ENCODE results near the gene UTP11. TPM values are rescaled to one million over a fixed set of nuclear protein-coding genes. Genes with fewer than 3 reads are reported as not detected.

The UTP11 gene
- total RNA-seq, 1 donor from 2014 or later, result 16.5 TPM

DNA sequence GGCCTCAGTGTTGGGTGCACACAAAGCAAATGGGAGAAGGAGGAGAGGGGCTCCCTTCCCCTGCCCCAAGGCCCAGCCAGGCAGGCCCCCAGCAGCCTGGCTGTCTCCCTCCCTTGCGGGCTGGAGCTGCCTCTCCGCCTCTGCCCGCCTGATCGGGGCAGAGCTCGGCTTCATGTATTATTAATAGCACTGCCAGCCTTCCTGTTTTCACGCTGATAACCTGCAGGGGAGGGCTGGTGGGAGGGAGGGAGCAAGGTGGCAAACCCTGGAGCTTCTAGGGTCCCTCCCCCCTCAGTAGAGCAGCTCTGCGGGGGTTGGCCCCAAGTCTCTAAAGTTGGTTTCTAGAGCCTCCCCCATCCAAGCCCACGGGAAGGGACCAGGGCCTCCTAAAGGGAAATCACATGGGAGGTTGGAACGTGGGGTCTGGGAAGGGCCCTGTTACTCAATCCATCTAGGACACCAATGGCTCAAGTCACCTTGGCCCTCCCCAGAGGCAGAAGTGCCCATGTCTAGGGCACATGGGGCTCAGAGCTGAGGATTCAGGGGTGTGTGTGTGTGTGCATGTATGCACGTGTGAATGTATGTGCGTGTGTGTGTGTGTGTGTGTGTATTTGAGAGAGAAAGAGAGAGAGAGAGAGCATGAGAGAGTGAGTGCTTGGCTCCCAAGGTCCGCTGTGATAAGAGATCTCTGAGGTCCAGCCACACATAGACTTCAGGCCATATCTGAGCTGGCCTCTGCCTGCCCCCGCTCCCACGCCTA, 55.9 kb downstream of the UTP11 start:
- no peak overlapping the region for H3K4me3 ChIP-seq
- H3K36me3 ChIP-seq, result no peaks in the 10 kb centered on the region
- intact Hi-C loops (cut with DNase I), result no loop called here
- TF ChIP-seq, protein P1, sequence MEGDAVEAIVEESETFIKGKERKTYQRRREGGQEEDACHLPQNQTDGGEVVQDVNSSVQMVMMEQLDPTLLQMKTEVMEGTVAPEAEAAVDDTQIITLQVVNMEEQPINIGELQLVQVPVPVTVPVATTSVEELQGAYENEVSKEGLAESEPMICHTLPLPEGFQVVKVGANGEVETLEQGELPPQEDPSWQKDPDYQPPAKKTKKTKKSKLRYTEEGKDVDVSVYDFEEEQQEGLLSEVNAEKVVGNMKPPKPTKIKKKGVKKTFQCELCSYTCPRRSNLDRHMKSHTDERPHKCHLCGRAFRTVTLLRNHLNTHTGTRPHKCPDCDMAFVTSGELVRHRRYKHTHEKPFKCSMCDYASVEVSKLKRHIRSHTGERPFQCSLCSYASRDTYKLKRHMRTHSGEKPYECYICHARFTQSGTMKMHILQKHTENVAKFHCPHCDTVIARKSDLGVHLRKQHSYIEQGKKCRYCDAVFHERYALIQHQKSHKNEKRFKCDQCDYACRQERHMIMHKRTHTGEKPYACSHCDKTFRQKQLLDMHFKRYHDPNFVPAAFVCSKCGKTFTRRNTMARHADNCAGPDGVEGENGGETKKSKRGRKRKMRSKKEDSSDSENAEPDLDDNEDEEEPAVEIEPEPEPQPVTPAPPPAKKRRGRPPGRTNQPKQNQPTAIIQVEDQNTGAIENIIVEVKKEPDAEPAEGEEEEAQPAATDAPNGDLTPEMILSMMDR (IDR thresholded peaks at IDR 0.05), result no peak
- H3K27ac ChIP-seq, result no peak overlapping the region
- DNase-seq (ENCODE audit: low spot score in 2 of 2), result no peak
- no peaks in the 10 kb centered on the region for H3K27me3 ChIP-seq
- no peaks in the 10 kb centered on the region for H3K4me1 ChIP-seq
- H3K9me3 ChIP-seq, result no peaks in the 10 kb centered on the region

DNA sequence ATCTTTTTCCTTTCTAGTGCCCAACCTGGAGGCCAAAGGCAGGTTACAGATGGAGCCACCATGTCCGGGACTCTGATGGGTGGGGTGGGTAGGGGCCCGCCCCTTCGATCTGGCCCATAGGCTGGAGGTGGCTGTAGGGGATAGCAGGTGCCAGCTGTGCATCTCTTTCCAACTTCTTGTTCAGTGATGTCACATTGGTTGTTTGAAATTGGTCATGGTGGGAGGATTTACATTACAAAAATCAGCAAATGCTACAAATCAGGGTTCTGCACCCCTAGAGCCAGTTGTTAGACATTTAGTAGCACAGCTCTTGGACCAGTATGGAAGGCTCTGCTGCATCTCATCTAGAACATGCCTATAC, 56.4 kb downstream of the UTP11 start:
- TF ChIP-seq, protein P1 (IDR thresholded peaks at IDR 0.05), result no peak
- intact Hi-C loops (cut with DNase I), result no loop called here

GRCh38 chr1:38071312-38072256, 59.0 kb downstream of the UTP11 start:
- no peak for DNase-seq (ENCODE audit: low spot score in 2 of 2)
- Histone ChIP-seq H3K4me3 (no peak overlapping the region), H3K36me3 (no peaks in the 10 kb centered on the region), H3K9me3 (no peaks in the 10 kb centered on the region), H3K4me1 (no peaks in the 10 kb centered on the region), H3K27me3 (no peaks in the 10 kb centered on the region), H3K27ac (no peak overlapping the region)
- TF ChIP-seq, protein P1 (IDR thresholded peaks at IDR 0.05), result no peak
- intact Hi-C loops (cut with DNase I), result no loop called here

More for the DNA sequence above, 56.4 kb downstream of the UTP11 start:
- H3K27me3 ChIP-seq, result no peaks in the 10 kb centered on the region
- no peak overlapping the region for H3K27ac ChIP-seq
- H3K36me3 ChIP-seq, result no peaks in the 10 kb centered on the region
- no peaks in the 10 kb centered on the region for H3K9me3 ChIP-seq
- DNase-seq (ENCODE audit: low spot score in 2 of 2), result no peak
- no peaks in the 10 kb centered on the region for H3K4me1 ChIP-seq
- H3K4me3 ChIP-seq, result no peak overlapping the region

DNA sequence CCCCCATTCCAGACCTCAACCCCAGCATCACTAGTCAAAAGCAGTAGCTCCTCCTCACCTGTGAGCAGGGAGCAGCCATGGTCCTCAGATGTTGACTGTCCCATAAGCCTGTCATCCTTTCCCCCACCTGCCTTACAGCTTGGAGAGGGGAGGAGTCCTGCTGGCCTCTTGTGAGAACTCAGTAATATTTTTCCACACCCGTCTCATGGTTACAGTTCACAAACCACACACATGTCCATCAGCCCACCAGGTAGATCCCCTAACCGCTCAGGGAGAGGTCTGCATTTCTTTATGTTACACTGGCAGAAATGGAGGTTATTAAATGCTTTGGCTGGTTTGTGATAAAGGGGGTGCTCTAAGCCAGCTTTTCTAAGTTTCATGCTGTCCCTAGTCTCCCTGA, 60.3 kb downstream of the UTP11 start:
- Histone ChIP-seq H3K4me1 (no peaks in the 10 kb centered on the region), H3K4me3 (no peak overlapping the region), H3K27me3 (no peaks in the 10 kb centered on the region), H3K27ac (no peak overlapping the region), H3K9me3 (no peaks in the 10 kb centered on the region), H3K36me3 (no peaks in the 10 kb centered on the region)
- intact Hi-C loops (cut with DNase I), result no loop called here
- TF ChIP-seq, protein P1 (IDR thresholded peaks at IDR 0.05), result no peak
- DNase-seq (ENCODE audit: low spot score in 2 of 2), result no peak

GRCh38 chr1:38073534-38074301, 61.2 kb downstream of the UTP11 start:
- Histone ChIP-seq H3K27me3 (no peaks in the 10 kb centered on the region), H3K9me3 (no peaks in the 10 kb centered on the region), H3K36me3 (no peaks in the 10 kb centered on the region), H3K27ac (no peak overlapping the region), H3K4me3 (no peak overlapping the region), H3K4me1 (no peaks in the 10 kb centered on the region)
- no peak for DNase-seq (ENCODE audit: low spot score in 2 of 2)
- TF ChIP-seq, protein P1 (IDR thresholded peaks at IDR 0.05), result no peak
- intact Hi-C loops (cut with DNase I), result no loop called here
